H9 (cell line): ENCODE measurements around the gene VIM. TPM values are rescaled to one million over a fixed set of nuclear protein-coding genes. Genes with fewer than 3 reads are reported as not detected.

ENCODE experiments used
- DNase-seq: peaks from one replicate; pipeline ENCODE4 v3.0.0-alpha.2; 2017
- H2AFZ ChIP-seq: one replicate; pipeline ENCODE4 v1.6.1; 2013; ENCODE audit warnings: mild to moderate bottlenecking, low read length, control low read depth, moderate library complexity
- H2AK5ac ChIP-seq: 2 replicates; pipeline ENCODE4 v1.6.1; 2013; ENCODE audit warnings: low read length, control low read depth, mixed read lengths; ENCODE audit not compliant: insufficient read length
- H2BK120ac ChIP-seq: one replicate; pipeline ENCODE4 v1.6.1; 2013; ENCODE audit warnings: low read depth, mild to moderate bottlenecking, low read length, control low read depth, inconsistent platforms; ENCODE audit not compliant: poor library complexity, severe bottlenecking
- H2BK12ac ChIP-seq: 2 replicates; pipeline ENCODE4 v1.6.1; 2013; ENCODE audit warnings: low read length, control low read depth, mixed read lengths, low read depth; ENCODE audit not compliant: insufficient read length
- H2BK15ac ChIP-seq: 2 replicates; pipeline ENCODE4 v1.6.1; 2013; ENCODE audit warnings: low read depth, low read length, control low read depth
- H2BK20ac ChIP-seq: one replicate; pipeline ENCODE4 v1.6.1; 2013; ENCODE audit warnings: low read depth, mild to moderate bottlenecking, low read length, control low read depth, inconsistent platforms; ENCODE audit not compliant: poor library complexity, severe bottlenecking
- H2BK5ac ChIP-seq: 2 replicates; pipeline ENCODE4 v1.6.1; 2013; ENCODE audit warnings: low read length, control low read depth, mixed read lengths; ENCODE audit not compliant: insufficient read length
- H3K14ac ChIP-seq: 2 replicates; pipeline ENCODE4 v1.6.1; 2013; ENCODE audit warnings: low read length, control low read depth; ENCODE audit not compliant: insufficient read depth
- H3K18ac ChIP-seq: 2 replicates; pipeline ENCODE4 v1.6.1; 2013; ENCODE audit warnings: low read depth, mild to moderate bottlenecking, mixed read lengths, low read length, control low read depth; ENCODE audit not compliant: insufficient read length
- H3K23ac ChIP-seq: 2 replicates; pipeline ENCODE4 v1.6.1; 2013; ENCODE audit warnings: low read length, control low read depth, mixed read lengths, low read depth; ENCODE audit not compliant: insufficient read length
- H3K23me2 ChIP-seq: 2 replicates; pipeline ENCODE4 v1.6.1; 2013; ENCODE audit warnings: low read depth, mild to moderate bottlenecking, mixed read lengths, low read length, control low read depth; ENCODE audit not compliant: insufficient read length, poor library complexity, severe bottlenecking
- H3K27ac ChIP-seq: 2 replicates; pipeline ENCODE4 v1.5.1; 2013; ENCODE audit warnings: low read length, control low read depth, mixed read lengths, low read depth; ENCODE audit not compliant: insufficient read length
- H3K27me3 ChIP-seq: 2 replicates; pipeline ENCODE4 v1.6.1; 2013; ENCODE audit warnings: low read length, control low read depth, inconsistent platforms; ENCODE audit not compliant: insufficient read depth
- H3K4ac ChIP-seq: 2 replicates; pipeline ENCODE4 v1.6.1; 2013; ENCODE audit warnings: low read depth, mild to moderate bottlenecking, control low read depth, inconsistent platforms, low read length, moderate library complexity
- H3K4me1 ChIP-seq: 2 replicates; pipeline ENCODE4 v1.6.1; 2013; ENCODE audit warnings: low read length, control low read depth, inconsistent platforms; ENCODE audit not compliant: insufficient read depth
- H3K4me2 ChIP-seq: 2 replicates; pipeline ENCODE4 v1.6.1; 2013; ENCODE audit warnings: low read length, control low read depth, mixed read lengths; ENCODE audit not compliant: insufficient read length, insufficient read depth
- H3K56ac ChIP-seq: 2 replicates; pipeline ENCODE4 v1.6.1; 2013; ENCODE audit warnings: low read depth, mild to moderate bottlenecking, mixed read lengths, low read length, control low read depth; ENCODE audit not compliant: insufficient read length
- H3K79me1 ChIP-seq: 2 replicates; pipeline ENCODE4 v1.6.1; 2013; ENCODE audit warnings: low read depth, mild to moderate bottlenecking, moderate library complexity, low read length, control low read depth, inconsistent platforms; ENCODE audit not compliant: insufficient read depth, poor library complexity, severe bottlenecking
- H3K79me2 ChIP-seq: 2 replicates; pipeline ENCODE4 v1.6.1; 2013; ENCODE audit warnings: low read length, control low read depth, inconsistent platforms; ENCODE audit not compliant: insufficient read depth
- H3K9ac ChIP-seq: 2 replicates; pipeline ENCODE4 v1.6.1; 2013; ENCODE audit warnings: low read length, control low read depth, mixed read lengths; ENCODE audit not compliant: insufficient read length; ENCODE audit errors: extremely low read depth
- H3K9me3 ChIP-seq: one replicate; pipeline ENCODE4 v1.6.1; 2013; ENCODE audit warnings: low read depth, low read length, inconsistent platforms; ENCODE audit not compliant: control insufficient read depth
- H3T11ph ChIP-seq: one replicate; pipeline ENCODE4 v1.6.1; 2013; ENCODE audit warnings: mild to moderate bottlenecking, low read length, control low read depth, inconsistent platforms
- H4K20me1 ChIP-seq: one replicate; pipeline ENCODE4 v1.6.1; 2013; ENCODE audit not compliant: control insufficient read depth, insufficient read length, insufficient read depth
- H4K5ac ChIP-seq: 2 replicates; pipeline ENCODE4 v1.6.1; 2013; ENCODE audit warnings: low read depth, mild to moderate bottlenecking, mixed read lengths, low read length, control low read depth; ENCODE audit not compliant: insufficient read length
- H4K8ac ChIP-seq: replicated peaks from 2 replicates; pipeline ENCODE4 v1.6.1; 2013; ENCODE audit warnings: low read length, control low read depth, mixed read lengths, low read depth; ENCODE audit not compliant: insufficient read length
- H4K91ac ChIP-seq: 2 replicates; pipeline ENCODE4 v1.6.1; 2013; ENCODE audit warnings: low read depth, mild to moderate bottlenecking, moderate library complexity, mixed read lengths, low read length, control low read depth; ENCODE audit not compliant: insufficient read length
- H3K27ac Mint-ChIP-seq, 3 experiments: 2 replicates in 2 of 3; 3 replicates in 1 of 3; pipeline ENCODE4 v1.8.0; 2020 to 2021; ENCODE audit warnings: mixed read lengths in 3 of 3, mild to moderate bottlenecking in 1 of 3, moderate library complexity in 1 of 3
- H3K27me3 Mint-ChIP-seq: 2 replicates; pipeline ENCODE4 v1.8.0; 2021; ENCODE audit warnings: low read depth, mild to moderate bottlenecking, moderate library complexity, mixed read lengths
- H3K36me3 Mint-ChIP-seq, 3 experiments: 2 replicates in 2 of 3; 3 replicates in 1 of 3; pipeline ENCODE4 v1.8.0; 2020 to 2021; ENCODE audit warnings: low read depth in 3 of 3, mixed read lengths in 3 of 3; ENCODE audit not compliant: insufficient read depth in 1 of 3
- H3K4me1 Mint-ChIP-seq, 2 experiments: 2 replicates each; pipeline ENCODE4 v1.8.0; 2020; ENCODE audit warnings: mixed read lengths in 2 of 2
- H3K4me3 Mint-ChIP-seq, 2 experiments: 2 replicates in 1 of 2; 3 replicates in 1 of 2; pipeline ENCODE4 v1.8.0; 2020 to 2021; ENCODE audit warnings: mild to moderate bottlenecking in 2 of 2, mixed read lengths in 2 of 2, moderate library complexity in 1 of 2
- H3K9me3 Mint-ChIP-seq, 2 experiments: 2 replicates in 1 of 2; 3 replicates in 1 of 2; pipeline ENCODE4 v1.8.0; 2020; ENCODE audit warnings: mild to moderate bottlenecking in 2 of 2, mixed read lengths in 2 of 2, moderate library complexity in 1 of 2
- CTCF ChIP-seq: fragments of 200-600 bp; sonication (generic); conservative IDR thresholded peaks from 3 replicates; pipeline ENCODE4 v1.8.0; 2021; ENCODE audit warnings: antibody characterized with exemption, mild to moderate bottlenecking
- WGBS: extraction: QIAGEN DNeasy Blood & Tissue Kit; methylation state at CpG from one replicate; pipeline ENCODE4 v1.1.7; 2013; ENCODE audit warnings: missing lambda C conversion rate, low lambda C conversion rate, mixed read lengths; ENCODE audit not compliant: insufficient read length; ENCODE audit errors: extremely low coverage; 5-methylcytosine and 5-hydroxymethylcytosine counted together
- total RNA-seq: library from RNA; stranded (reverse); gene quantifications from 2 replicates; pipeline ENCODE4 v1.2.1, GENCODE V29; 2021

The VIM gene
- total RNA-seq, 1 experiment from 2014 or later = 232 TPM

GRCh38 chr10:17232276-17232960 lies 4.4 kb downstream of the VIM start:
- H3K9ac ChIP-seq = no peak overlapping the region
- no peaks in the 10 kb centered on the region for H3K9me3 ChIP-seq
- H3T11ph ChIP-seq = no peak overlapping the region
- no peaks in the 10 kb centered on the region for H3K79me1 ChIP-seq
- no peak overlapping the region for H3K4me3 Mint-ChIP-seq
- no peak overlapping the region for H2BK120ac ChIP-seq
- peaks cover 14% of the 10 kb centered on the region in 2 experiments for H3K4me1 Mint-ChIP-seq
- H3K14ac ChIP-seq = no peak overlapping the region
- peaks cover 24 to 62% (median 55%) of the 10 kb centered on the region in 3 experiments for H3K36me3 Mint-ChIP-seq
- no CpG with 5 or more reads among the region's 3 CpGs for WGBS
- no peak overlapping the region for H3K4ac ChIP-seq
- no peak overlapping the region for H2AK5ac ChIP-seq
- H4K20me1 ChIP-seq = no peaks in the 10 kb centered on the region
- no peak overlapping the region for H2AFZ ChIP-seq
- no peak overlapping the region for H4K91ac ChIP-seq
- H3K27ac Mint-ChIP-seq = no peak overlapping the region
- no peak overlapping the region for H2BK5ac ChIP-seq
- no peak overlapping the region for H2BK15ac ChIP-seq
- H2BK20ac ChIP-seq = no peak overlapping the region
- H4K8ac ChIP-seq = no peak overlapping the region
- TF ChIP-seq CTCF = no peak
- DNase-seq = no peak
- peaks cover 3% of the 10 kb centered on the region; the same call in 1 of the 2 replicates for H3K27me3 ChIP-seq
- H4K5ac ChIP-seq = no peak overlapping the region
- no peaks in the 10 kb centered on the region; a peak in 1 of 5 replicates for H3K9me3 Mint-ChIP-seq
- no peak overlapping the region for H3K56ac ChIP-seq
- H3K79me2 ChIP-seq = no peaks in the 10 kb centered on the region
- peaks cover 16% of the 10 kb centered on the region for H3K23me2 ChIP-seq
- peaks cover 17% of the 10 kb centered on the region for H3K27me3 Mint-ChIP-seq
- no peak overlapping the region for H3K23ac ChIP-seq
- H3K4me1 ChIP-seq = no peaks in the 10 kb centered on the region
- no peak overlapping the region for H3K18ac ChIP-seq
- H3K4me2 ChIP-seq = no peak overlapping the region
- H2BK12ac ChIP-seq = no peak overlapping the region
- no peak overlapping the region for H3K27ac ChIP-seq
